ENCODE data around the gene GSAP. TPM values are rescaled to one million over a fixed set of nuclear protein-coding genes. Genes with fewer than 3 reads are reported as not detected.

GSAP gene
- total and polyA plus RNA-seq, 12 donors: 1.7 to 23.7 (median 7.9) TPM

GRCh38 chr7:77399816-77400215 is 16.3 kb downstream of the GSAP start:
- ATAC-seq (no peak), DNase-seq (no peak)
- peaks cover 0 to 15% (median 0%) of the 10 kb centered on the region in 9 donors for H3K4me1 ChIP-seq
- intact Hi-C loops (cut with DNase I): no loop called here
- TF ChIP-seq, protein P1, sequence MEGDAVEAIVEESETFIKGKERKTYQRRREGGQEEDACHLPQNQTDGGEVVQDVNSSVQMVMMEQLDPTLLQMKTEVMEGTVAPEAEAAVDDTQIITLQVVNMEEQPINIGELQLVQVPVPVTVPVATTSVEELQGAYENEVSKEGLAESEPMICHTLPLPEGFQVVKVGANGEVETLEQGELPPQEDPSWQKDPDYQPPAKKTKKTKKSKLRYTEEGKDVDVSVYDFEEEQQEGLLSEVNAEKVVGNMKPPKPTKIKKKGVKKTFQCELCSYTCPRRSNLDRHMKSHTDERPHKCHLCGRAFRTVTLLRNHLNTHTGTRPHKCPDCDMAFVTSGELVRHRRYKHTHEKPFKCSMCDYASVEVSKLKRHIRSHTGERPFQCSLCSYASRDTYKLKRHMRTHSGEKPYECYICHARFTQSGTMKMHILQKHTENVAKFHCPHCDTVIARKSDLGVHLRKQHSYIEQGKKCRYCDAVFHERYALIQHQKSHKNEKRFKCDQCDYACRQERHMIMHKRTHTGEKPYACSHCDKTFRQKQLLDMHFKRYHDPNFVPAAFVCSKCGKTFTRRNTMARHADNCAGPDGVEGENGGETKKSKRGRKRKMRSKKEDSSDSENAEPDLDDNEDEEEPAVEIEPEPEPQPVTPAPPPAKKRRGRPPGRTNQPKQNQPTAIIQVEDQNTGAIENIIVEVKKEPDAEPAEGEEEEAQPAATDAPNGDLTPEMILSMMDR (IDR thresholded peaks at IDR 0.05): no peak
- no peaks in the 10 kb centered on the region for H3K27me3 ChIP-seq
- no peaks in the 10 kb centered on the region for H3K9me3 ChIP-seq
- H3K27ac ChIP-seq: peak overlapping the region in 1 of 10 donors; percentile 64
- H3K36me3 ChIP-seq: peaks cover 0 to 23% (median 0%) of the 10 kb centered on the region in 9 donors
- WGBS, 2 donors: 89 to 96% methylated on average over 2 of the region's 2 CpGs
- H3K4me3 ChIP-seq: no peak overlapping the region

DNA sequence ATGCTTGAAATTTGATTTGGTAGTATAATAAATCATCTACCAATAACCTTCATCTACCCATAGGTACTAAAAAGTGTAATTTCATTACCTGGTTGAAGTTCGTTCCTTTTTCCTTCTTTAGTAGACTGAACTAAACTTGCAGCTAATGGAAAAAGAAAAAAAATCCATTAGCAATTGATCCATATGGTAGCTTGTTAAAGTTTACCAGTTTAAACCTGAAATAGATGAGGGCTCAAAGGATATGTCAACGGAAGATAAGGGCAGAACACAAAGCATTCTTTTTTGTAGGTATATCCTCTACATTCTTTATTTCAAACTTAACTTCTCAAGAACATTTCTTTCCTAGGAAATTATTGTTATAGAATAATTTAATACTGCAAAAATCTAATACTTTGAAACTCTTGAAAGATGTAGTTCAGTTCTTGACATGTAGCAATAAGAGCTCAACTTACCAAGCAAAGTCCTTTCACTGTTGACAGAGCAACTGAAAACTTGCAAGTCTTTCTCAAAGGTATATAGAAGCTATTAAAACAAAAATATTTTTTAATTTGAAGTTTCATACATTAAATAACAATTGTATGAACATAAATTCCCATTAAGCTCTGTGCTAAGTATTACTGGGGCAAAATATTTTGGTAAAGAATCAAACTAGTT is 19.1 kb downstream of the GSAP start:
- Histone ChIP-seq H3K27me3 (no peaks in the 10 kb centered on the region), H3K27ac (no peak overlapping the region), H3K9me3 (no peaks in the 10 kb centered on the region), H3K4me3 (no peak overlapping the region), H3K4me1 (peaks cover 0 to 15% (median 0%) of the 10 kb centered on the region in 9 donors), H3K36me3 (peaks cover 0 to 27% (median 0%) of the 10 kb centered on the region in 9 donors)
- DNase-seq (no peak), ATAC-seq (no peak)
- TF ChIP-seq, protein P1 (IDR thresholded peaks at IDR 0.05): no peak
- WGBS, 2 donors: 95 to 96% methylated on average over 2 of the region's 2 CpGs
- intact Hi-C loops (cut with DNase I): no loop called here

DNA sequence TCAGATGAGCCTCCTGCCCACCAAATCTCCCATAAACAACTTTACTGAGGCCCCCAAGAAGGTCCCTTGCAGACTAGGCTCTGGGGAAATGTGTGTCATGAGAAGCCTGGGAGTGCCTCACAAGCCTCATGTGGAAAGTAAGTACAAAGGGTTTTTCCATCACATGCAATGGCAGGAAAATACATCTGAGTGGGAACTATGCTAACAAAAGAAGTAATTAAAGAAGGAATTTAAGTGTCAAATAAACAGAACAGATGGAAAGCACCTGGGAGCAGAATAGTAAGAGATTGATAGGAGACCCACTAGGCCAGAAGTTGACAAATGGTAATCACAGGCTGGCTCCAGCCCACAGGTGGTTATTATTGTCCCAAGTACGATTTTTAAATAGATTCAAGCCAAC is 20.5 kb downstream of the GSAP start:
- ATAC-seq: no peak
- 77% methylated on average over 1 of the region's 1 CpG for WGBS, 2 donors
- Histone ChIP-seq H3K36me3 (peaks cover 0 to 29% (median 0%) of the 10 kb centered on the region in 9 donors), H3K4me3 (no peak overlapping the region), H3K4me1 (peaks cover 0 to 8% (median 0%) of the 10 kb centered on the region in 9 donors), H3K27ac (no peak overlapping the region), H3K27me3 (no peaks in the 10 kb centered on the region), H3K9me3 (no peaks in the 10 kb centered on the region)
- DNase-seq: no peak
- intact Hi-C loops (cut with DNase I): no loop called here
- TF ChIP-seq, protein P1 (IDR thresholded peaks at IDR 0.05): no peak

DNA sequence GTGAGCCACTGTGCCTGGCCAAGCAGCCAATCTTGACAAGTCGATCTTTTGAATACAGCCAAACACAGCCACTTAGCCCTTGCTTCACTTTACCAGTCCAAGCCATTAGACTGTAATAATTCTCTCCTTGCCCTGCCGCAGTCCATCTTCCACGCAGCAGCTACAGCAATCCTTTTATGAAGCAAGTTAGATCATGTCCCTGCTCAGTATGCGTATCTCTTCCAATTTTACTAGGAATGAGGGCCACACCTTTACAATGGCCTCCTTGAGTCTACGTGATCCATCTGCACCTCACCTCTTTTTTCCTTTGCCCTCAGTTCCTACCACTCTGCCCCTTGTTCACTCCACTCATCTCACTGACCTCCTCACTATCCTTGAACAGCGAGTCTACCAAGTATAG is 22.2 kb downstream of the GSAP start:
- Histone ChIP-seq H3K9me3 (no peaks in the 10 kb centered on the region), H3K4me1 (no peaks in the 10 kb centered on the region), H3K27me3 (no peaks in the 10 kb centered on the region), H3K36me3 (peaks cover 0 to 29% (median 0%) of the 10 kb centered on the region in 9 donors), H3K4me3 (no peak overlapping the region), H3K27ac (no peak overlapping the region)
- DNase-seq (no peak), ATAC-seq (no peak)
- TF ChIP-seq, protein P1 (IDR thresholded peaks at IDR 0.05): no peak
- 89 to 98% methylated on average over 6 of the region's 6 CpGs for WGBS, 2 donors
- intact Hi-C loops (cut with DNase I): no loop called here
